Stimulated activated naive CD4-positive, alpha-beta T cell treated with Interleukin-2 at 50 U/mL for 16 hours (primary cell): ENCODE data around the gene PEX14.

Experiments
- DNase-seq: peaks from one replicate; lab custom pipeline; 2025; lab: John Stamatoyannopoulos, UW

PEX14 gene

GRCh38 chr1:10517677-10517982 is 42.9 kb downstream of the PEX14 start:
- DNase-seq = no peak

- DNase-seq = no peak
These were observed 44.3 kb downstream of the PEX14 start for GRCh38 chr1:10519016-10519417.

- DNase-seq = no peak
These were observed 45.7 kb downstream of the PEX14 start for GRCh38 chr1:10520497-10520896.

- no peak for DNase-seq
These were observed 46.2 kb downstream of the PEX14 start for GRCh38 chr1:10520952-10521351.

- no peak for DNase-seq
These were observed 46.9 kb downstream of the PEX14 start for GRCh38 chr1:10521537-10522157.

DNA sequence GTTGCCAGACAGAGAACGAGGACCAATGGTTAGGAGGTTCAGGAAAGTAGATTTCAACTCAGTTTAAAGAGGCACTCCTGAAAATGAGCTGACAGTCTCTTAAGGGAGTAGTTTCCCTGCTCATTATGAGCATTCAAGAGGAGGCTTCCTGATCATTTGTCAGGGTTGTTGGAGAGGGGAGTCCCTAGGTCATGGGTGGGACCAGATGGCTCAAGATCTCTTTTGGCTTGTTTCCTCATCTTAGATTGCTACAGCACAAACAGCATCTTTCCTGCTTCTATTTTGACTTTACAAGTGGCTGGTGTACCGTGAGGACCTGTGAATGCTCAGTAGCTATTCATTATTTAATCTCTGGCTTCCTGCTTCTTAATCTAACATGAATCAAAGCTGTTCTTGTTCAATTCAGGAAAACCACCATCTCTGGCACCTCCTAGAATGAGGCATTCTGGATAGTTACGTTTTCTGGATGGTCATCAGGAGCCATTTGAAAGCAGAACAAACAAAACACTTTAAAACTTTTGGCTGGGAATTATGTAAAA is 47.6 kb downstream of the PEX14 start:
- DNase-seq = no peak

GRCh38 chr1:10525208-10525607 is 50.5 kb downstream of the PEX14 start:
- no peak for DNase-seq

GRCh38 chr1:10528066-10529014 is 53.6 kb downstream of the PEX14 start:
- no peak for DNase-seq

DNA sequence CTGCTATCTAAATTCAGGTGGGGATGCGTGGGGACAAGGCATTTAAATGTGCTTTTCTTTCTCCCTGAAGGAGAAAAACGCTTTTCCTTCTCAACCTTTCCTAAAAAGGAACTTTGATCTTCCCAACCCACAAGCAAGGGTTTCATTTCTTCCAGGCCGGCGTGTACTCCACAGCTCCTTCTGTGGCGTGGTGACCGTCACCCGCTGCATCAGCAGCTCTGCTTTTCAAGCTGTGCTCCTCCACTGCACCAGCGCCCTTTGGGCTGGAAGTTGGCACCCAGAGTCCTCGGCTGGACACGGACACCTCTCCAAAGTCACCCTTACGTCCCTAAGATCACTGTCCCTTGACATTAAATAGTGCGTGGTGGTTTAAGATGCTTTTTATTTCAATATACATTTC is 54.3 kb downstream of the PEX14 start:
- DNase-seq = no peak

- DNase-seq = no peak
These were observed 55.0 kb downstream of the PEX14 start for GRCh38 chr1:10529765-10530164.

DNA sequence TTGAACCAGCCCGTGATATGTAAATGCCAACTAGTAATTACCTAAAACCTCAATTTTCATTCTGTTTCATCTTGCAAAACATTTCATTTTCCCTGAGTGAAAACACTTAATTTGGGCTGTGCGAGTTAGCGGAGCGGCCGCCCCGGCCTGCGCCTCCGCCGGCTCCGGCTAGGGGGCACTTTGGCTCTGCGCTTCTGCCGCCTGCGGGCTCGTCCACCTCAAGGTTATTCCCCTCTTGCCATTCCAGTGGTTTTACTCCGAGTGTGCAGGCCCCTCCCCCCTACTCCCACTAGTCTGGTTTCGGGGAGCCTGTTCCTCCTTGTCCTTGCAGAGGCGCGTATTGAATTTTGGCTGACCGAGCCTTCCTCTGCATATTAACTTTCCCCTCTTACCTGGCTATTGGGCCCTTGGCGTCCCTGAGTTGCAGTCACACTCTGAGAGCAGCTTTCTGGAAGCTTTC is 55.6 kb downstream of the PEX14 start:
- DNase-seq = no peak

DNA sequence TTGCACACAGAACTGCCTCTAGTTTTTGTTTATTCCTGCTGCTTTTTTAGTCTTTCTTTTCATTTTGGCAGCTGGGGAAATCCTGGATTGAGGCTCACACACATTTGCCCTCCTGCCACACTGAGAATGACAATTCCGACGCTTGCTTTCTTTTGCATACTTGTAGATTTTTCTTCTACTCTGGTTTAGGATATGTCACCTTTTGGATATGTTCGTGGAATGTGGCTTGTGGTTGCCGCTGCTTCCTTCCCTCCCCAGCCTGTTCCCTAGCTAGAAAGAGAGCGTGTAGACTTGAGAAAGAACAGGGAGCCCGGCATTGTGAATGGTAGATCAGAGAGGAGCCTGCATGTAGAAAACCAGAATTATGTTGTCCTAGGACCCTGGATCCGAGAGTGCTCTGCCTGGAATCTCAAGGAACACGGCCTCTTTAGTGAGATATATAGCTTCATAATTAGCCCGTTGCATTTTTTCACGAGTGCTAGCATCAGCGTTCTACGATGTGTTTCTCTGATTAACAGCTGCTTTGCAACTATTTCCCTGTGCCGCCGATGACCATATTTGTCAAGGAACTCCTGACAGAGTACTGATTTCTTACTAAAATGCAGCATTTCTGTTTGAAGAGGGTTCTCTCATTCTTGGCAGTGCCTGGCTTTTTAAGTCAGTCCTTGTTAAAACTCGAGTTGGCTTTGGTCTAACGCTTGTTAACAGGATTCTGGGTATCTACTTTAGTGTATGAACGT is 56.2 kb downstream of the PEX14 start:
- no peak for DNase-seq

DNA sequence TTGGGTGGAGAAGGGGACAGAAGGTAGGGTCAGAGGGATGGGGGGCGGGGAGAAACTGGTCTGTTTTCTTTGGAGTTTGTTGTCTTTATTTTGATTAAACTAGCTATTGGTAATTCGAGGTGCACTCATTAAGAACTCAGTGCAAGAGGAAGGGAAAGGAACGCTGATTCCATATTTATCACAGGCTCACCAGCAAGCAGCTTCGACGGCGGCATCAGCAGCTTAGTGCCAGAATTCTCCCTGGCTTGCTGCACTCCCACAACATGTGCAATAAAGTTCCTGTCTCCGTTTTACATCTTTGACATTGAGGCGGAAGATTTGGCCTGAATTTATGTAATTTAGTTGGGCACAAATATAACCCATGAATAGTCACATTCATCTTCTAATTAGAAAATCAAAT is 57.6 kb downstream of the PEX14 start:
- no peak for DNase-seq

- no peak for DNase-seq
These were observed 59.8 kb downstream of the PEX14 start for GRCh38 chr1:10534519-10534918.

GRCh38 chr1:10536133-10536770 is 61.5 kb downstream of the PEX14 start:
- DNase-seq = no peak

- no peak for DNase-seq
These were observed 62.5 kb downstream of the PEX14 start for GRCh38 chr1:10537082-10537766.

DNA sequence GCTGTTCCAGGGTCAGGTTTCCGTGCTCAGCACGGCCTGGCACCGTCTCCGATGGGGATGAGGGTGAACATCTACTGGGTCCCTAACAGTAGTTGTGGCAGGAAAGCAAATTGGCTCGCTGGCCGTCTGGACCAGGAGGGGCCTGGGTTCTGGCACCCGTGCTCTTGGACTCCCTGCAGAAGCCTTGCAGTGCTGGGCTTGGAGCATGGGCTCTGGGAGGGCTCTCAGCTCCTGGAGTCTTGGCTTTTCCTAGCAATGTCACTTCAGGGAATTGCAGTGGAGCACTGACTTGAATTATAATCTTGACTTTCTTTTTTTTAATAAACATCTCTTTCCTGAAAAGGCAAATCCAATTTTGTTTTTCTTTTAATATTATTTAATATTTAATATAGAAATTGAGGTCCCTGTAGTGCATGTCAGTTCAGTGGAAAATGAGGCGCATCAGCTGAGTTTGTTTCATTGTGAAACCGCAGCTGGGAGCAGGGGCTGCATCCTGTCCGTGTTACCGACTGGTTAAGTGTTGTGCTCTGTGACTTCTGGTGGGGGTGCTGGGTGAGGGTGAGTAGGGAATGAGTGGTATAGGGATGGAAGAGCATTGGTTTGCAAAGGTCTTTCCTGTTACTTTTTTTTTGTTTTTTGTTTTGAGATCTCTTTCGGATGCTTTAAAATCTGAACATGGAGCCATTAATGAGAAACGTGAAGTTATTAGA is 64.1 kb downstream of the PEX14 start:
- no peak for DNase-seq

DNA sequence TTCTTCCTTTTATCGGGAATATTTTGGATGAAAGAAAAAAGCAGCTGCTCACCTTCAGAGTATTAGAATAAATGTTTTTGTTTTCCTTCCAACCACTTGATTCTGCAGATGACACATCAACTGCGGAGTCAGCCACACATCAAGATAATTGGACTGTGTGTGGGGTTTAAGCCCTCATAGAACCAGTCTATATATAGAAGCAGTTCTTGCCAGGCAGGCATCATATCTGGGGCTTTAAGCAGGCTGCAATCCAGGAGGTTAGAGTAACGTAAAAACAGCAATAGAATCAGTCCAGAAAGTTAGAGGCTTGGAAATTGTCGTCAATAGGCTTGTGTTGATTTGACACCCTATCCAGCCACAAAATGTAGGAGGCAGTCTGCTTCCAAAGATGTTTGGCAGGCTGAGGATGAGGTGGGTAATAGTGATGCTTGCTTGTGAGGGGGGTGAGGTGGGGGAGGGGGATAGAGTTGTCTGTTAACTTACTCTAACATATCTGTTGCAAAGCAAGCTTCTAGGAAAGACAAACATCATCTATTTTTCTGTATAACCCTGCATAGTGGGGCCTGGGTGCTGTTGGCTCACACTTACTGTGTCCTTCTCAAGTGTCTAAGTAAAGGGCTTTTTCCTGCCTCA is 64.8 kb downstream of the PEX14 start:
- no peak for DNase-seq

DNA sequence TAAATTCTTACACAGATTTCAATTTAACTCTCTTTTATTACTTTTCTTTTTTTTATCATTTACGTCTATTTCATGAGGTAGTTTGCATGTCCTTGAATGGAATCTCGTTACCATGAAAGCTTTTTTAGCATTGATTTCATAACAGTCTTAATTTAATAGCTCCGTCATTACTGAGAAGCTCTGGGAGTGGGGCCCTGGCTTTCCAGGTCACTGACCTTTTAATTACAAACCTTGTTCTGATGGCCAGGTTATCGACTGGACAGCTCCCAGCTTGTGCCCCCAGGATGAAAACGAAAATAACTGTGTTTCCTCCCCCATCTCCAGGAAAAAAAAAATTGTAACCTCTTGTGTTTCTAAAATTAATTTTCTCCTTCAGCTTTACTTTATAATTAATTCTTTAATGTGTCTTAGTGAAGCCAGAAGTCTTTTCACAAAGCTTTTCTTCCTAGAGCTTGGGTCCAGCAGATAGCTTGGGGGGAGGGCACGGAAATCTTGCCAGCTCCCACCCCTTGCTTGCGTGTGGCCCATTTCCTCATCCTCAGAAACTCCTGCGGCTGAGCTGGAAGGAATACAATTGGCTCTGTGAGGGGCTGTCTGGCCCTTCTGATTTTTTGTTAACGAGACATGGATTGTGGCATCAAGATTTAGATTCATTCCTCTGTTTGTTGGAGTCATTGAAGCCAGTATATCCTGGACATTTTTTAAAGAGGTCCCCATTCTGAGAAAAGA is 65.7 kb downstream of the PEX14 start:
- DNase-seq = no peak

GRCh38 chr1:10541286-10541685 is 66.5 kb downstream of the PEX14 start:
- no peak for DNase-seq
